ENCODE data around the gene NUP107.

Gene NUP107

GRCh38 chr12:68755536-68756243, 68.9 kb downstream of the NUP107 start:
- ChIA-PET CTCF (no interaction called here), POLR2A (no interaction called here)
- no peak overlapping the region for H3K4me3 ChIP-seq (ENCODE audit: low read depth, low read length)
- no peak for TF ChIP-seq CTCF (IDR thresholded peaks at IDR 0.05; ENCODE audit: insufficient read depth, low read length, missing control alignments)
- DNase-seq (ENCODE audit: low read depth, low spot score) = no peak

- CTCF ChIA-PET = no interaction called here
- DNase-seq (ENCODE audit: low read depth, low spot score) = no peak
- TF ChIP-seq CTCF (IDR thresholded peaks at IDR 0.05; ENCODE audit: insufficient read depth, low read length, missing control alignments) = no peak
- POLR2A ChIA-PET = no interaction called here
- H3K4me3 ChIP-seq (ENCODE audit: low read depth, low read length) = no peak overlapping the region
Measured at GRCh38 chr12:68759852-68760251, 73.1 kb downstream of the NUP107 start.

GRCh38 chr12:68760806-68761441, 74.1 kb downstream of the NUP107 start:
- POLR2A ChIA-PET = no interaction called here
- TF ChIP-seq CTCF (IDR thresholded peaks at IDR 0.05; ENCODE audit: insufficient read depth, low read length, missing control alignments) = no peak
- CTCF ChIA-PET = no interaction called here
- H3K4me3 ChIP-seq (ENCODE audit: low read depth, low read length) = no peak overlapping the region
- DNase-seq (ENCODE audit: low read depth, low spot score) = no peak

- POLR2A ChIA-PET = no interaction called here
- H3K4me3 ChIP-seq (ENCODE audit: low read depth, low read length) = no peak overlapping the region
- no peak for TF ChIP-seq CTCF (IDR thresholded peaks at IDR 0.05; ENCODE audit: insufficient read depth, low read length, missing control alignments)
- DNase-seq (ENCODE audit: low read depth, low spot score) = no peak
- CTCF ChIA-PET = no interaction called here
Measured at GRCh38 chr12:68761442-68761812, 74.6 kb downstream of the NUP107 start.

GRCh38 chr12:68761901-68762630, 75.3 kb downstream of the NUP107 start:
- no peak for TF ChIP-seq CTCF (IDR thresholded peaks at IDR 0.05; ENCODE audit: insufficient read depth, low read length, missing control alignments)
- DNase-seq (ENCODE audit: low read depth, low spot score) = no peak
- ChIA-PET POLR2A (no interaction called here), CTCF (no interaction called here)
- no peak overlapping the region for H3K4me3 ChIP-seq (ENCODE audit: low read depth, low read length)

GRCh38 chr12:68762691-68763090, 75.9 kb downstream of the NUP107 start:
- POLR2A ChIA-PET = no interaction called here
- CTCF ChIA-PET = interaction anchor here (1.0 kb wide), 1 partner anchor 12 kb away, joined by 3 read pairs; no protein-coding TSS in a partner anchor
- no peak for TF ChIP-seq CTCF (IDR thresholded peaks at IDR 0.05; ENCODE audit: insufficient read depth, low read length, missing control alignments)
- no peak overlapping the region for H3K4me3 ChIP-seq (ENCODE audit: low read depth, low read length)
- no peak for DNase-seq (ENCODE audit: low read depth, low spot score)

All from AG04449 (cell line).